H1 (cell line): Measurements from ENCODE around the gene SH3D19. TPM values are rescaled to one million over a fixed set of nuclear protein-coding genes. Genes with fewer than 3 reads are reported as not detected.

Source experiments
- CTCF ChIA-PET: fragments of 300-600 bp; sonication (Branson Sonifier 250); formaldehyde crosslinking; loops from one replicate; lab custom pipeline; 2021; ENCODE audit not compliant: partially characterized antibody; lab: Charles Lee
- POLR2A ChIA-PET: fragments of 300-600 bp; sonication (Branson Sonifier 250); formaldehyde crosslinking; loops from one replicate; lab custom pipeline; 2021; ENCODE audit warnings: inconsistent platforms; ENCODE audit not compliant: partially characterized antibody; lab: Charles Lee
- DNase-seq, 2 experiments: peaks; one replicate each; pipeline versions ENCODE4 v3.0.0 to v3.0.0-alpha.2; 2010 to 2022; ENCODE audit warnings: low spot score in 2 of 2, low read depth in 1 of 2, mixed read lengths in 1 of 2
- FAIRE-seq: peaks from 2 replicates; lab custom pipeline; 2011; peaks lifted over from hg19 to GRCh38; lab: Jason Lieb, UNC
- H2AFZ ChIP-seq: 2 replicates; pipeline ENCODE4 v1.8.1; 2012; ENCODE audit warnings: low read length, inconsistent platforms
- H2AK5ac ChIP-seq: 2 replicates; pipeline ENCODE4 v1.6.1; 2013; ENCODE audit warnings: low read depth, low read length
- H2BK120ac ChIP-seq: replicated peaks from 2 replicates; pipeline ENCODE3; 2013; ENCODE audit warnings: low read depth, low read length, inconsistent platforms
- H2BK12ac ChIP-seq: 2 replicates; pipeline ENCODE4 v1.6.1; 2013; ENCODE audit warnings: low read depth, low read length
- H2BK15ac ChIP-seq: 2 replicates; pipeline ENCODE4 v1.6.1; 2013; ENCODE audit warnings: low read length
- H2BK20ac ChIP-seq: 2 replicates; pipeline ENCODE4 v1.6.1; 2013; ENCODE audit warnings: low read length
- H2BK5ac ChIP-seq: 2 replicates; pipeline ENCODE4 v1.6.1; 2013; ENCODE audit warnings: low read depth, low read length
- H3K14ac ChIP-seq: 2 replicates; pipeline ENCODE4 v1.6.1; 2013; ENCODE audit warnings: inconsistent platforms; ENCODE audit not compliant: insufficient read length
- H3K18ac ChIP-seq: 2 replicates; pipeline ENCODE4 v1.6.1; 2013; ENCODE audit warnings: low read length; ENCODE audit errors: extremely low read depth
- H3K23ac ChIP-seq: 2 replicates; pipeline ENCODE4 v1.6.1; 2013; ENCODE audit warnings: inconsistent platforms; ENCODE audit not compliant: insufficient read length
- H3K23me2 ChIP-seq: 2 replicates; pipeline ENCODE4 v1.6.1; 2013; ENCODE audit warnings: low read depth, low read length
- H3K27ac ChIP-seq: 2 replicates; pipeline ENCODE4 v1.6.1; 2011; ENCODE audit warnings: low read depth, low read length, inconsistent platforms
- H3K27me3 ChIP-seq, 4 experiments: replicated peaks in 1 of 4; 1 replicate in 1 of 4; 2 replicates in 3 of 4; pipeline versions ENCODE4 v1.6.1 to v1.8.1; 2011 to 2013; ENCODE audit warnings: low read length in 3 of 4, mild to moderate bottlenecking in 3 of 4, inconsistent platforms in 2 of 4, mixed read lengths in 2 of 4, moderate library complexity in 1 of 4; ENCODE audit not compliant: control insufficient read depth in 3 of 4, insufficient read depth in 3 of 4; ENCODE audit errors: extremely low read depth in 1 of 4
- H3K36me3 ChIP-seq, 4 experiments: 2 replicates each; pipeline versions ENCODE4 v1.6.1 to v1.8.1; 2011 to 2013; ENCODE audit warnings: mild to moderate bottlenecking in 4 of 4, low read length in 3 of 4, moderate library complexity in 2 of 4, control low read depth in 1 of 4, inconsistent platforms in 1 of 4; ENCODE audit not compliant: insufficient read depth in 4 of 4, control insufficient read depth in 2 of 4
- H3K4ac ChIP-seq: replicated peaks from 2 replicates; pipeline ENCODE3; 2013; ENCODE audit warnings: low read length, low read depth, mixed read lengths, inconsistent platforms; ENCODE audit not compliant: insufficient read length
- H3K4me1 ChIP-seq, 4 experiments: replicated peaks in 1 of 4; 1 replicate in 1 of 4; 2 replicates in 3 of 4; pipeline versions ENCODE4 v1.6.1 to v1.8.1; 2011 to 2013; ENCODE audit warnings: low read length in 3 of 4, inconsistent platforms in 2 of 4, mixed read lengths in 1 of 4; ENCODE audit not compliant: insufficient read depth in 4 of 4, control insufficient read depth in 3 of 4
- H3K4me2 ChIP-seq, 2 experiments: 2 replicates each; pipeline versions ENCODE4 v1.6.1 to v1.8.1; 2011 to 2013; ENCODE audit warnings: low read depth in 2 of 2, low read length in 2 of 2, control low read depth in 1 of 2, inconsistent platforms in 1 of 2, mild to moderate bottlenecking in 1 of 2; ENCODE audit not compliant: insufficient read depth in 1 of 2
- H3K4me3 ChIP-seq, 4 experiments: fragments of 200-600, 300-600 bp in 1 of 4; sonication (generic), shearing (Covaris generic), sonication (Bioruptor Twin) in 1 of 4; 2 replicates each; pipeline versions ENCODE4 v1.5.1 to v1.8.1; 2011 to 2016; ENCODE audit warnings: low read length in 4 of 4, low read depth in 3 of 4, control low read depth in 2 of 4, inconsistent platforms in 2 of 4, mild to moderate bottlenecking in 2 of 4, mixed read lengths in 1 of 4, moderate library complexity in 1 of 4; ENCODE audit not compliant: insufficient read depth in 2 of 4; ENCODE audit errors: extremely low read depth in 1 of 4
- H3K56ac ChIP-seq: replicated peaks from 2 replicates; pipeline ENCODE3; 2013; ENCODE audit warnings: low read depth, mild to moderate bottlenecking, mixed read lengths, low read length, inconsistent platforms; ENCODE audit not compliant: insufficient read length
- H3K79me1 ChIP-seq: 2 replicates; pipeline ENCODE4 v1.6.1; 2013; ENCODE audit warnings: low read depth, low read length, control low read depth
- H3K79me2 ChIP-seq, 2 experiments: 2 replicates each; pipeline versions ENCODE4 v1.6.1 to v1.8.1; 2012 to 2013; ENCODE audit warnings: low read length in 2 of 2, mild to moderate bottlenecking in 2 of 2, inconsistent platforms in 1 of 2; ENCODE audit not compliant: insufficient read depth in 2 of 2, control insufficient read depth in 1 of 2
- H3K9ac ChIP-seq, 4 experiments: replicated peaks in 1 of 4; 1 replicate in 1 of 4; 2 replicates in 3 of 4; pipeline versions ENCODE4 v1.6.1 to v1.8.1; 2011 to 2013; ENCODE audit warnings: low read depth in 3 of 4, low read length in 3 of 4, control low read depth in 2 of 4, mild to moderate bottlenecking in 2 of 4, moderate library complexity in 2 of 4, inconsistent platforms in 1 of 4; ENCODE audit errors: extremely low read depth in 1 of 4
- H3K9me3 ChIP-seq, 2 experiments: 2 replicates each; pipeline versions ENCODE4 v1.6.1 to v1.8.1; 2012 to 2013; ENCODE audit warnings: mild to moderate bottlenecking in 2 of 2, moderate library complexity in 2 of 2, control low read depth in 1 of 2, inconsistent platforms in 1 of 2, low read depth in 1 of 2, low read length in 1 of 2, mixed read lengths in 1 of 2; ENCODE audit not compliant: insufficient read depth in 2 of 2
- H4K20me1 ChIP-seq, 2 experiments: replicated peaks in 1 of 2; 2 replicates each; pipeline versions ENCODE3 to v1.8.1; 2011 to 2013; ENCODE audit warnings: inconsistent platforms in 2 of 2, low read length in 2 of 2, mild to moderate bottlenecking in 1 of 2; ENCODE audit not compliant: insufficient read depth in 2 of 2, control insufficient read depth in 1 of 2
- H4K5ac ChIP-seq: 2 replicates; pipeline ENCODE4 v1.6.1; 2013; ENCODE audit warnings: low read length, low read depth, mixed read lengths, inconsistent platforms; ENCODE audit not compliant: insufficient read length
- H4K8ac ChIP-seq: 2 replicates; pipeline ENCODE4 v1.8.0; 2013; ENCODE audit warnings: mild to moderate bottlenecking, moderate library complexity, low read length, inconsistent platforms; ENCODE audit not compliant: insufficient read depth; ENCODE audit errors: extremely low read depth
- H4K91ac ChIP-seq: replicated peaks from 2 replicates; pipeline ENCODE3; 2013; ENCODE audit warnings: low read length, mixed read lengths, inconsistent platforms; ENCODE audit not compliant: insufficient read length
- RAD21 ChIP-seq, 2 experiments: IDR thresholded peaks in 1 of 2; conservative IDR thresholded peaks in 1 of 2; 2 replicates each; pipeline ENCODE4 v1.6.1; 2011; ENCODE audit warnings: low read depth in 2 of 2, low read length in 2 of 2, improper control_type of control experiment in 1 of 2, inconsistent platforms in 1 of 2, mild to moderate bottlenecking in 1 of 2, moderate library complexity in 1 of 2
- SAP30 ChIP-seq: fragments of 300-600 bp; sonication (generic); IDR thresholded peaks from 2 replicates; pipeline ENCODE4 v1.7.1; 2012; ENCODE audit warnings: low read length, moderate library complexity, mild to moderate bottlenecking, inconsistent platforms; ENCODE audit not compliant: insufficient read depth, insufficient replicate concordance
- TEAD4 ChIP-seq: IDR thresholded peaks from 2 replicates; pipeline ENCODE4 v1.6.1; 2012; ENCODE audit warnings: low read depth, low read length, inconsistent platforms, mixed read lengths
- WGBS, 2 experiments: shearing (Covaris generic) in 1 of 2; methylation state at CpG; one replicate each; pipeline versions ENCODE4 v1.1.6 to v1.1.7; 2013 to 2015; ENCODE audit warnings: low lambda C conversion rate in 2 of 2, mixed read lengths in 2 of 2, inconsistent platforms in 1 of 2, low coverage in 1 of 2, missing lambda C conversion rate in 1 of 2; ENCODE audit not compliant: insufficient replicate concordance in 2 of 2, insufficient coverage in 1 of 2, insufficient read length in 1 of 2; ENCODE audit errors: extremely low coverage in 1 of 2, missing lambda C conversion rate in 1 of 2; 5-methylcytosine and 5-hydroxymethylcytosine counted together
- polyA plus RNA-seq, 7 experiments: library from polyadenylated mRNA; depleted of rRNA in 3 of 7; stranded (reverse) in 5 of 7; unstranded in 2 of 7; fragments of >200 nt in 5 of 7; fragments of 200-250 nt in 2 of 7; gene quantifications; 1 replicate in 5 of 7; 2 replicates in 1 of 7; 4 replicates in 1 of 7; pipeline versions ENCODE4 v1.2.1 to v1.2.3, GENCODE V29; 2011 to 2013; ENCODE audit warnings: missing spikeins in 2 of 7, mixed read lengths in 2 of 7
- total RNA-seq: library from RNA; stranded (reverse); fragmentation: NEBNext Ultra II Directional; extraction: Animal tissue kit (Norgen Biotek cat#: 25700); gene quantifications from 2 replicates; pipeline ENCODE4 v1.2.1, GENCODE V29; 2021

Gene SH3D19
- total and polyA plus RNA-seq, 2 of the 8 experiments (the other 6 are each of a cell fraction or from before 2014, with no cell fraction given) = 11.7 to 51.3 TPM

- 81% methylated on average over 3 of the region's 3 CpGs; no CpG with 5 or more reads in 1 of the 2 experiments for WGBS, 2 experiments
- Histone ChIP-seq H2BK12ac (no peak overlapping the region), H3K23me2 (no peaks in the 10 kb centered on the region), H3K9ac (no peak overlapping the region), H3K4me1 (peaks cover 2 to 8% (median 5%) of the 10 kb centered on the region in 4 experiments; a peak in 5 of 7 replicates), H3K27ac (no peak overlapping the region), H4K8ac (no peak overlapping the region), H3K27me3 (no peaks in the 10 kb centered on the region), H2BK120ac (no peak overlapping the region), H4K20me1 (no peaks in the 10 kb centered on the region), H3K14ac (no peak overlapping the region), H2BK5ac (no peak overlapping the region), H3K4ac (no peak overlapping the region), H2AK5ac (no peak overlapping the region), H2BK15ac (no peak overlapping the region), H3K4me3 (no peak overlapping the region), H3K56ac (no peak overlapping the region), H3K36me3 (peaks cover 0 to 17% (median 5%) of the 10 kb centered on the region in 4 experiments; a peak in 6 of 8 replicates), H3K4me2 (no peak overlapping the region), H3K79me2 (no peaks in the 10 kb centered on the region), H3K9me3 (peaks cover 0 to 4% of the 10 kb centered on the region in 2 experiments; a peak in 1 of 4 replicates), H4K91ac (no peak overlapping the region), H3K23ac (no peak overlapping the region), H2AFZ (no peak overlapping the region), H2BK20ac (no peak overlapping the region), H3K79me1 (no peaks in the 10 kb centered on the region; the same call in 1 of the 2 replicates), H3K18ac (no peak overlapping the region), H4K5ac (no peak overlapping the region)
- no peak for FAIRE-seq
- ChIA-PET POLR2A (interaction anchor here (1.6 kb wide), 1 partner anchor 69 kb away, joined by 3 read pairs; no protein-coding TSS in a partner anchor), CTCF (interaction anchor here (0.9 kb wide), 1 partner anchor 10 kb away, joined by 3 read pairs; no protein-coding TSS in a partner anchor)
- DNase-seq = no peak
- TF ChIP-seq SAP30 = no peak
- TF ChIP-seq RAD21 (IDR thresholded peaks at IDR 0.05 in 1 of 2, conservative IDR thresholded peaks at IDR 0.05 in 1 of 2; ENCODE audit: low read depth in 2 of 2, low read length in 2 of 2) = no peak
- TF ChIP-seq TEAD4 = no peak
Observed at GRCh38 chr4:151169900-151170299, 155.5 kb downstream of the SH3D19 start.
